K562 (cell line): Measurements from ENCODE around the gene HEATR3. TPM values are rescaled to one million over a fixed set of nuclear protein-coding genes. Genes with fewer than 3 reads are reported as not detected.

Experiments
- CBX1 ChIP-seq: sonication (generic); IDR thresholded peaks from 2 replicates; pipeline ENCODE4 v1.6.1; 2016; ENCODE audit warnings: antibody characterized with exemption, low read depth, mild to moderate bottlenecking
- CBX3 ChIP-seq, 2 experiments: IDR thresholded peaks; 1 replicate in 1 of 2; 2 replicates in 1 of 2; pipeline ENCODE4 v1.6.1; 2012; ENCODE audit warnings: inconsistent platforms in 2 of 2, low read length in 2 of 2, borderline replicate concordance in 1 of 2, control low read depth in 1 of 2
- CHD4 ChIP-seq: fragments of 200-600 bp; sonication (generic); IDR thresholded peaks from 3 replicates; pipeline ENCODE4 v1.6.1; 2012; ENCODE audit warnings: low read depth, mild to moderate bottlenecking, mixed read lengths, low read length, inconsistent platforms; ENCODE audit not compliant: insufficient read depth, insufficient replicate concordance, poor library complexity, severe bottlenecking
- DLX4 ChIP-seq: fragments of 250-450 bp; sonication (Bioruptor Pico); IDR thresholded peaks from 2 replicates; pipeline ENCODE4 v1.6.1; 2021; ENCODE audit warnings: mild to moderate bottlenecking
- ELF1 ChIP-seq: fragments of 200-800 bp; sonication (Bioruptor generic); IDR thresholded peaks from 2 replicates; pipeline ENCODE4 v1.6.1; 2016; ENCODE audit warnings: missing genetic modification characterization, missing compliant biosample characterization
- ESRRB ChIP-seq: fragments of 250-450 bp; sonication (Bioruptor Pico); IDR thresholded peaks from 2 replicates; pipeline ENCODE4 v1.5.0; 2020; ENCODE audit warnings: mild to moderate bottlenecking, moderate library complexity, borderline replicate concordance
- GATA2 ChIP-seq: sonication (generic); formaldehyde crosslinking; IDR thresholded peaks from 2 replicates; pipeline ENCODE4 v1.4.0; 2020; ENCODE audit warnings: mild to moderate bottlenecking, missing genetic modification reagents
- HIVEP1 ChIP-seq: fragments of 250-450 bp; sonication (Bioruptor Pico); IDR thresholded peaks from 2 replicates; pipeline ENCODE4 v1.4.0; 2020; ENCODE audit warnings: mild to moderate bottlenecking
- HMG20B ChIP-seq: fragments of 250-450 bp; sonication (Bioruptor Pico); IDR thresholded peaks from 2 replicates; pipeline ENCODE4 v1.5.0; 2021; ENCODE audit warnings: mild to moderate bottlenecking
- ILK ChIP-seq: fragments of 450-650 bp; IDR thresholded peaks from 2 replicates; pipeline ENCODE4 v1.6.1; 2016; ENCODE audit warnings: missing genetic modification characterization, low read depth, mild to moderate bottlenecking, missing compliant biosample characterization, moderate library complexity, borderline replicate concordance
- MEIS2 ChIP-seq: fragments of 450-650 bp; IDR thresholded peaks from 2 replicates; pipeline ENCODE4 v1.6.1; 2014; ENCODE audit warnings: mild to moderate bottlenecking; ENCODE audit not compliant: partially characterized antibody
- MGA ChIP-seq: fragments of 450-650 bp; IDR thresholded peaks from 2 replicates; pipeline ENCODE4 v1.6.1; 2016; ENCODE audit warnings: mild to moderate bottlenecking, moderate library complexity
- RFX1 ChIP-seq: fragments of 450-650 bp; IDR thresholded peaks from 2 replicates; pipeline ENCODE4 v1.6.1; 2016; ENCODE audit warnings: mild to moderate bottlenecking, moderate library complexity
- ZBTB8A ChIP-seq: fragments of 450-650 bp; IDR thresholded peaks from 2 replicates; pipeline ENCODE4 v1.6.1; 2018; ENCODE audit warnings: mild to moderate bottlenecking, moderate library complexity; ENCODE audit not compliant: partially characterized antibody
- ZNF212 ChIP-seq: fragments of 450-650 bp; formaldehyde crosslinking; IDR thresholded peaks from 2 replicates; pipeline ENCODE4 v1.4.0; 2020; ENCODE audit warnings: mild to moderate bottlenecking
- ZNF589 ChIP-seq: fragments of 200-800 bp; sonication (Bioruptor generic); IDR thresholded peaks from 2 replicates; pipeline ENCODE4 v1.6.1; 2016; ENCODE audit warnings: low read depth, missing genetic modification characterization, missing compliant biosample characterization
- polyA plus RNA-seq, 8 experiments: library from polyadenylated mRNA; depleted of rRNA in 4 of 8; stranded (reverse) in 5 of 8; unstranded in 3 of 8; fragments of >200 nt; fragmentation: Nextera tagmentation in 2 of 8; fragmentation: Illumina TruSeq in 1 of 8; extraction: Ambion mirVana in 2 of 8; extraction: Trizol in 1 of 8; gene quantifications; 2 replicates each; pipeline versions ENCODE4 v1.2.1 to v1.2.3, GENCODE V29; 2011 to 2014; ENCODE audit warnings: inconsistent platforms in 1 of 8, missing spikeins in 1 of 8
- total RNA-seq, 7 experiments: library from RNA; depleted of rRNA in 6 of 7; stranded (reverse); fragments of >200 nt in 6 of 7; fragmentation: Illumina TruSeq in 2 of 7; extraction: Trizol in 2 of 7; gene quantifications; 2 replicates each; pipeline versions ENCODE4 v1.2.1 to v1.2.3, GENCODE V29; 2011 to 2021; ENCODE audit warnings: low replicate concordance in 1 of 7

The HEATR3 gene
- total and polyA plus RNA-seq, 9 of the 15 experiments (the other 6 are each of a cell fraction or from before 2014, with no cell fraction given), result 1.7 to 30.2 (median 18.8) TPM

GRCh38 chr16:50065624-50066481 is at the start of gene HEATR3 (continued):
- TF ChIP-seq CBX3 (IDR thresholded peaks at IDR 0.05; ENCODE audit: borderline replicate concordance in 1 of 2, low read length in 2 of 2) (peak in 1 of 2 experiments; percentile 24; a peak in 1 of 3 replicates), ILK (tag) (no peak), HIVEP1 (CRISPR knock-in tag) (no peak), ZNF212 (no peak), MEIS2 (peak; percentile 86), ZNF589 (CRISPR knock-in tag) (no peak), ZBTB8A (no peak), ELF1 (tag) (no peak), ESRRB (no peak), MGA (peak; percentile 75), GATA2 (CRISPR knock-in tag) (no peak), CHD4 (peak; percentile 87), HMG20B (CRISPR knock-in tag) (no peak), DLX4 (CRISPR knock-in tag) (no peak), CBX1 (peak; percentile 57; the same call in 1 of the 2 replicates), RFX1 (no peak)
